A549 (cell line): ENCODE data around the gene IL20RB. TPM values are rescaled to one million over a fixed set of nuclear protein-coding genes. Genes with fewer than 3 reads are reported as not detected.

Experiments used
- ATAC-seq, 2 experiments: fragments of 200-7000 bp in 1 of 2; fragments of >200 bp in 1 of 2; cut with Nextera tagmentation in 1 of 2; cut with Tn5 transposase in 1 of 2; 3 replicates each; pipeline versions ENCODE4 v1.8.0 to v1.9.1; 2018 to 2020; ENCODE audit warnings: mild to moderate bottlenecking in 1 of 2, moderate library complexity in 1 of 2
- CTCF ChIA-PET: fragments of 300-600 bp; sonication (Branson Sonifier 250); formaldehyde crosslinking; extraction: SDS; loops from one replicate; lab custom pipeline; 2021; ENCODE audit warnings: antibody characterized with exemption, inconsistent platforms; lab: Yijun Ruan, JAX
- POLR2A ChIA-PET: fragments of 350-600 bp; formaldehyde crosslinking; extraction: SDS; loops from one replicate; lab custom pipeline; 2021; ENCODE audit warnings: antibody characterized with exemption, inconsistent platforms; lab: Yijun Ruan, JAX
- DNase-seq, 2 experiments: peaks; one replicate each; pipeline versions ENCODE4 v3.0.0 to v3.0.0-alpha.2; 2011 to 2016; ENCODE audit warnings: low read depth in 1 of 2, low spot score in 1 of 2
- FAIRE-seq: peaks from 2 replicates; lab custom pipeline; 2011; peaks lifted over from hg19 to GRCh38; lab: Jason Lieb, UNC
- H3K27ac ChIP-seq, 2 experiments: fragments of >200 bp; sonication (Bioruptor Twin); formaldehyde crosslinking; 3 replicates each; pipeline ENCODE4 v1.5.1; 2016 to 2017
- H3K4me1 ChIP-seq: fragments of >200 bp; sonication (Bioruptor Twin); formaldehyde crosslinking; 3 replicates; pipeline ENCODE4 v1.6.1; 2016
- H3K4me2 ChIP-seq: fragments of >200 bp; sonication (Bioruptor Twin); formaldehyde crosslinking; 3 replicates; pipeline ENCODE4 v1.6.1; 2016
- H3K4me3 ChIP-seq: fragments of >200 bp; sonication (Bioruptor Twin); formaldehyde crosslinking; 3 replicates; pipeline ENCODE4 v1.5.1; 2016
- H3K9me3 ChIP-seq: fragments of >200 bp; sonication (Bioruptor Twin); formaldehyde crosslinking; 3 replicates; pipeline ENCODE4 v1.6.1; 2016
- CBX2 ChIP-seq: fragments of 200-600 bp; sonication (generic); IDR thresholded peaks from 2 replicates; pipeline ENCODE4 v1.6.1; 2016; ENCODE audit warnings: low read depth, mild to moderate bottlenecking, borderline replicate concordance
- EHF ChIP-seq: fragments of 250-450 bp; sonication (Bioruptor Pico); IDR thresholded peaks from 2 replicates; pipeline ENCODE4 v1.5.0; 2020; ENCODE audit warnings: mild to moderate bottlenecking
- EHMT2 ChIP-seq: fragments of 200-600 bp; sonication (generic); IDR thresholded peaks from 2 replicates; pipeline ENCODE4 v1.6.1; 2016; ENCODE audit warnings: antibody characterized with exemption, low read depth, mild to moderate bottlenecking, moderate library complexity
- EP300 ChIP-seq, 2 experiments: fragments of >200 bp; sonication (Bioruptor Twin); formaldehyde crosslinking; IDR thresholded peaks; 2 replicates in 1 of 2; 3 replicates in 1 of 2; pipeline ENCODE4 v1.6.1; 2016 to 2017
- HDAC2 ChIP-seq: fragments of 200-600 bp; sonication (generic); IDR thresholded peaks from 2 replicates; pipeline ENCODE4 v1.6.1; 2016
- HEYL ChIP-seq: fragments of 250-450 bp; sonication (Bioruptor Pico); IDR thresholded peaks from 2 replicates; pipeline ENCODE4 v1.8.0; 2021; ENCODE audit warnings: mild to moderate bottlenecking, moderate library complexity
- HMGXB4 ChIP-seq: fragments of 250-450 bp; sonication (Bioruptor Pico); IDR thresholded peaks from 2 replicates; pipeline ENCODE4 v1.5.0; 2021; ENCODE audit warnings: mild to moderate bottlenecking, moderate library complexity, borderline replicate concordance
- HOXA7 ChIP-seq: fragments of 250-450 bp; sonication (Bioruptor Pico); IDR thresholded peaks from 2 replicates; pipeline ENCODE4 v1.5.0; 2020; ENCODE audit warnings: mild to moderate bottlenecking, moderate library complexity
- HOXB5 ChIP-seq: fragments of 250-450 bp; sonication (Bioruptor Pico); IDR thresholded peaks from 2 replicates; pipeline ENCODE4 v1.5.0; 2020; ENCODE audit warnings: mild to moderate bottlenecking, moderate library complexity
- JUN ChIP-seq, 2 experiments: fragments of >200 bp; sonication (Bioruptor Twin); formaldehyde crosslinking; IDR thresholded peaks; 2 replicates in 1 of 2; 3 replicates in 1 of 2; pipeline ENCODE4 v1.6.1; 2016 to 2017
- JUNB ChIP-seq: fragments of >200 bp; sonication (Bioruptor Twin); formaldehyde crosslinking; IDR thresholded peaks from 2 replicates; pipeline ENCODE4 v1.6.1; 2016
- KDM1A ChIP-seq: fragments of 200-600 bp; sonication (generic); IDR thresholded peaks from 2 replicates; pipeline ENCODE4 v1.6.1; 2016; ENCODE audit warnings: low read depth, mild to moderate bottlenecking
- MAFK ChIP-seq: fragments of 450-650 bp; IDR thresholded peaks from 2 replicates; pipeline ENCODE4 v1.6.1; 2014; ENCODE audit not compliant: partially characterized antibody
- PHF8 ChIP-seq: fragments of 200-600 bp; sonication (generic); IDR thresholded peaks from 2 replicates; pipeline ENCODE4 v1.6.1; 2016; ENCODE audit warnings: low read depth, mild to moderate bottlenecking, antibody characterized with exemption, moderate library complexity, borderline replicate concordance
- POLR2AphosphoS2 ChIP-seq: conservative IDR thresholded peaks from 2 replicates; pipeline ENCODE4 v1.6.1; 2012; ENCODE audit warnings: low read length, improper control_type of control experiment, inconsistent platforms
- RARB ChIP-seq: fragments of 250-450 bp; sonication (Bioruptor Pico); IDR thresholded peaks from 2 replicates; pipeline ENCODE4 v1.8.0; 2021; ENCODE audit warnings: mild to moderate bottlenecking, moderate library complexity
- RFX5 ChIP-seq: fragments of 450-650 bp; IDR thresholded peaks from 2 replicates; pipeline ENCODE4 v1.7.1; 2014; ENCODE audit warnings: antibody characterized with exemption, mild to moderate bottlenecking, moderate library complexity
- RNF2 ChIP-seq: fragments of 200-600 bp; sonication (generic); IDR thresholded peaks from 2 replicates; pipeline ENCODE4 v1.6.1; 2016; ENCODE audit warnings: low read depth, mild to moderate bottlenecking, antibody characterized with exemption, moderate library complexity, borderline replicate concordance
- SMC3 ChIP-seq: fragments of >200 bp; sonication (Bioruptor Twin); formaldehyde crosslinking; IDR thresholded peaks from 3 replicates; pipeline ENCODE4 v1.6.1; 2018; ENCODE audit warnings: inconsistent platforms
- SREBF2 ChIP-seq: fragments of 450-650 bp; IDR thresholded peaks from 2 replicates; pipeline ENCODE4 v1.6.1; 2014; ENCODE audit warnings: mild to moderate bottlenecking, moderate library complexity
- ZC3H11A ChIP-seq: fragments of 450-650 bp; IDR thresholded peaks from 2 replicates; pipeline ENCODE4 v1.6.1; 2014; ENCODE audit warnings: antibody characterized with exemption, mild to moderate bottlenecking
- ZNF302 ChIP-seq: fragments of 250-450 bp; sonication (Bioruptor Pico); IDR thresholded peaks from 2 replicates; pipeline ENCODE4 v1.9.0; 2021; ENCODE audit warnings: inconsistent platforms, mild to moderate bottlenecking, moderate library complexity
- WGBS: methylation state at CpG from one replicate; pipeline ENCODE4 v1.1.6; 2017; ENCODE audit errors: missing lambda C conversion rate; 5-methylcytosine and 5-hydroxymethylcytosine counted together
- polyA plus RNA-seq, 4 experiments: library from polyadenylated mRNA; depleted of rRNA in 3 of 4; stranded (reverse); fragments of >200 nt; fragmentation: RNase III in 1 of 4; extraction: RNeasy Plus Mini Kit Qiagen cat#74134 plus additional on column Dnase treatment in 1 of 4; gene quantifications; 2 replicates in 3 of 4; 3 replicates in 1 of 4; pipeline ENCODE4 v1.2.3, GENCODE V29; 2011 to 2017
- TF ChIP-seq, protein P1 (sequence below): fragments of 250-450 bp; sonication (Bioruptor Pico); IDR thresholded peaks from 2 replicates; pipeline ENCODE4 v1.5.0; 2020; ENCODE audit warnings: low read depth, mild to moderate bottlenecking, moderate library complexity
- TF ChIP-seq, protein P2 (sequence below): IDR thresholded peaks from 2 replicates; pipeline ENCODE4 v1.6.1; 2012
- TF ChIP-seq, protein P3 (sequence below): fragments of >200 bp; sonication (Bioruptor Twin); formaldehyde crosslinking; IDR thresholded peaks from 3 replicates; pipeline ENCODE4 v1.6.1; 2016
- TF ChIP-seq, protein P4 (sequence below): fragments of 200-600 bp; sonication (generic); IDR thresholded peaks from 2 replicates; pipeline ENCODE4 v1.6.1; 2016; ENCODE audit warnings: antibody characterized with exemption, mild to moderate bottlenecking, moderate library complexity
- TF ChIP-seq, protein P5 (sequence below): IDR thresholded peaks from 2 replicates; pipeline ENCODE4 v1.6.1; 2012; ENCODE audit warnings: low read depth, borderline replicate concordance

The IL20RB gene
- polyA plus RNA-seq, 2 of the 4 experiments (the other 2 are of a cell fraction), result 1.1 to 6.9 TPM

GRCh38 chr3:137041686-137042085, 83.9 kb downstream of the IL20RB start:
- DNase-seq (no peak), ATAC-seq (no peak), FAIRE-seq (no peak)
- CTCF ChIA-PET, result interaction anchor here (2.1 kb wide), 1 partner anchor 9 kb away, joined by 8 read pairs; no protein-coding TSS in a partner anchor
- no peaks in the 10 kb centered on the region for H3K9me3 ChIP-seq
- 73% methylated on average over 4 of the region's 4 CpGs for WGBS
- no peak overlapping the region for H3K4me3 ChIP-seq
- H3K4me2 ChIP-seq, result no peak overlapping the region
- POLR2A ChIA-PET, result interaction anchor here (0.5 kb wide), 1 partner anchor 11 kb away, joined by 6 read pairs; no protein-coding TSS in a partner anchor
- TF ChIP-seq, protein P1, sequence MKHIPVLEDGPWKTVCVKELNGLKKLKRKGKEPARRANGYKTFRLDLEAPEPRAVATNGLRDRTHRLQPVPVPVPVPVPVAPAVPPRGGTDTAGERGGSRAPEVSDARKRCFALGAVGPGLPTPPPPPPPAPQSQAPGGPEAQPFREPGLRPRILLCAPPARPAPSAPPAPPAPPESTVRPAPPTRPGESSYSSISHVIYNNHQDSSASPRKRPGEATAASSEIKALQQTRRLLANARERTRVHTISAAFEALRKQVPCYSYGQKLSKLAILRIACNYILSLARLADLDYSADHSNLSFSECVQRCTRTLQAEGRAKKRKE (CRISPR knock-in tag), result no peak
- TF ChIP-seq RFX5 (no peak), HDAC2 (no peak), RARB (CRISPR knock-in tag) (no peak)
- TF ChIP-seq, protein P2, sequence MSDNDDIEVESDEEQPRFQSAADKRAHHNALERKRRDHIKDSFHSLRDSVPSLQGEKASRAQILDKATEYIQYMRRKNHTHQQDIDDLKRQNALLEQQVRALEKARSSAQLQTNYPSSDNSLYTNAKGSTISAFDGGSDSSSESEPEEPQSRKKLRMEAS, result no peak
- TF ChIP-seq, protein P3, sequence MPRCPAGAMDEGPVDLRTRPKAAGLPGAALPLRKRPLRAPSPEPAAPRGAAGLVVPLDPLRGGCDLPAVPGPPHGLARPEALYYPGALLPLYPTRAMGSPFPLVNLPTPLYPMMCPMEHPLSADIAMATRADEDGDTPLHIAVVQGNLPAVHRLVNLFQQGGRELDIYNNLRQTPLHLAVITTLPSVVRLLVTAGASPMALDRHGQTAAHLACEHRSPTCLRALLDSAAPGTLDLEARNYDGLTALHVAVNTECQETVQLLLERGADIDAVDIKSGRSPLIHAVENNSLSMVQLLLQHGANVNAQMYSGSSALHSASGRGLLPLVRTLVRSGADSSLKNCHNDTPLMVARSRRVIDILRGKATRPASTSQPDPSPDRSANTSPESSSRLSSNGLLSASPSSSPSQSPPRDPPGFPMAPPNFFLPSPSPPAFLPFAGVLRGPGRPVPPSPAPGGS, result no peak
- no peak overlapping the region for H3K27ac ChIP-seq
- no peaks in the 10 kb centered on the region for H3K4me1 ChIP-seq

DNA sequence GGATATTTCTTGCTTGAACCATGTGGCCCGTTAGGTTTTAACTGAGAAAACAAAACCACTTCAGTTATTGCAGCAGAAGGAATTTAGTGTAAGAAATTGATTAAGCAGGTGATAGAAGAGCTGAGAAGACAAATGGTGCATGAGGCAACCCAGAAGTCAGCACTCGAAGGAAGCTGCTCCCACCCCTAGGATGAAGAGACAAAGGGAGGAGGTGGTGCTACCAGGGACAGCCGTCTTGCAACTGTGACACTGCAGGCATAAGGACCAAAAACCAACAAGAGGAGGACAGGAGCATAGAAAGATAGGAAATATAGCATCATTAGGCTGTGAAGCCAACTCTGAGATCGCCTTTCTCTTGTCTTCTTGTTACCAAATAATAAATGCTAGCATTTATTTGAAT, 89.0 kb downstream of the IL20RB start:
- FAIRE-seq (no peak), ATAC-seq (no peak), DNase-seq (no peak)
- TF ChIP-seq HOXB5 (CRISPR knock-in tag) (no peak), JUNB (no peak), HMGXB4 (CRISPR knock-in tag) (no peak), CBX2 (no peak), HEYL (CRISPR knock-in tag) (no peak), ZNF302 (no peak), POLR2AphosphoS2 (no peak), RARB (CRISPR knock-in tag) (no peak), RFX5 (no peak), PHF8 (no peak)
- Histone ChIP-seq H3K4me3 (no peak overlapping the region), H3K27ac (no peak overlapping the region), H3K4me2 (no peak overlapping the region), H3K9me3 (no peaks in the 10 kb centered on the region), H3K4me1 (no peaks in the 10 kb centered on the region)
- CTCF ChIA-PET, result no interaction called here
- POLR2A ChIA-PET, result no interaction called here
- 56% methylated on average over 4 of the region's 4 CpGs for WGBS

GRCh38 chr3:137047240-137047639, 89.5 kb downstream of the IL20RB start:
- no peak overlapping the region for H3K27ac ChIP-seq
- ChIA-PET CTCF (interaction anchor here (0.5 kb wide), 1 partner anchor 343 kb away, joined by 3 read pairs; no protein-coding TSS in a partner anchor), POLR2A (no interaction called here)
- no peaks in the 10 kb centered on the region for H3K9me3 ChIP-seq
- H3K4me1 ChIP-seq, result no peaks in the 10 kb centered on the region
- H3K4me3 ChIP-seq, result no peak overlapping the region
- WGBS, result 83% methylated on average over 4 of the region's 4 CpGs
- no peak overlapping the region for H3K4me2 ChIP-seq
- DNase-seq (no peak), ATAC-seq (no peak), FAIRE-seq (no peak)
- TF ChIP-seq PHF8 (no peak), JUN (IDR thresholded peaks at IDR 0.05) (no peak), JUNB (no peak), RNF2 (no peak), EHF (CRISPR knock-in tag) (no peak), SMC3 (no peak), POLR2AphosphoS2 (no peak), EP300 (IDR thresholded peaks at IDR 0.05) (no peak), HOXA7 (CRISPR knock-in tag) (no peak), SREBF2 (no peak), RFX5 (no peak), KDM1A (no peak), ZC3H11A (no peak), EHMT2 (no peak), MAFK (no peak)
- TF ChIP-seq, protein P4, sequence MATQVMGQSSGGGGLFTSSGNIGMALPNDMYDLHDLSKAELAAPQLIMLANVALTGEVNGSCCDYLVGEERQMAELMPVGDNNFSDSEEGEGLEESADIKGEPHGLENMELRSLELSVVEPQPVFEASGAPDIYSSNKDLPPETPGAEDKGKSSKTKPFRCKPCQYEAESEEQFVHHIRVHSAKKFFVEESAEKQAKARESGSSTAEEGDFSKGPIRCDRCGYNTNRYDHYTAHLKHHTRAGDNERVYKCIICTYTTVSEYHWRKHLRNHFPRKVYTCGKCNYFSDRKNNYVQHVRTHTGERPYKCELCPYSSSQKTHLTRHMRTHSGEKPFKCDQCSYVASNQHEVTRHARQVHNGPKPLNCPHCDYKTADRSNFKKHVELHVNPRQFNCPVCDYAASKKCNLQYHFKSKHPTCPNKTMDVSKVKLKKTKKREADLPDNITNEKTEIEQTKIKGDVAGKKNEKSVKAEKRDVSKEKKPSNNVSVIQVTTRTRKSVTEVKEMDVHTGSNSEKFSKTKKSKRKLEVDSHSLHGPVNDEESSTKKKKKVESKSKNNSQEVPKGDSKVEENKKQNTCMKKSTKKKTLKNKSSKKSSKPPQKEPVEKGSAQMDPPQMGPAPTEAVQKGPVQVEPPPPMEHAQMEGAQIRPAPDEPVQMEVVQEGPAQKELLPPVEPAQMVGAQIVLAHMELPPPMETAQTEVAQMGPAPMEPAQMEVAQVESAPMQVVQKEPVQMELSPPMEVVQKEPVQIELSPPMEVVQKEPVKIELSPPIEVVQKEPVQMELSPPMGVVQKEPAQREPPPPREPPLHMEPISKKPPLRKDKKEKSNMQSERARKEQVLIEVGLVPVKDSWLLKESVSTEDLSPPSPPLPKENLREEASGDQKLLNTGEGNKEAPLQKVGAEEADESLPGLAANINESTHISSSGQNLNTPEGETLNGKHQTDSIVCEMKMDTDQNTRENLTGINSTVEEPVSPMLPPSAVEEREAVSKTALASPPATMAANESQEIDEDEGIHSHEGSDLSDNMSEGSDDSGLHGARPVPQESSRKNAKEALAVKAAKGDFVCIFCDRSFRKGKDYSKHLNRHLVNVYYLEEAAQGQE, result no peak
- TF ChIP-seq, protein P5, sequence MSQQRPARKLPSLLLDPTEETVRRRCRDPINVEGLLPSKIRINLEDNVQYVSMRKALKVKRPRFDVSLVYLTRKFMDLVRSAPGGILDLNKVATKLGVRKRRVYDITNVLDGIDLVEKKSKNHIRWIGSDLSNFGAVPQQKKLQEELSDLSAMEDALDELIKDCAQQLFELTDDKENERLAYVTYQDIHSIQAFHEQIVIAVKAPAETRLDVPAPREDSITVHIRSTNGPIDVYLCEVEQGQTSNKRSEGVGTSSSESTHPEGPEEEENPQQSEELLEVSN, result no peak
